Stimulated activated CD4-positive, alpha-beta T cell treated with anti-CD3 and anti-CD28 coated beads, Interleukin-2, amount 100 ng/mL, for 24 hours (primary cell): ENCODE results near the gene KLHL28.
"Not testable (repeated sequence)": the region's sequence is repeated elsewhere in the genome, so short reads cannot be mapped to it uniquely, and the experiment has no call there.

ENCODE experiments used
- DNase-seq, 2 donors: peaks; one replicate each; pipeline ENCODE4 v3.0.0-alpha.2; 2020

Gene KLHL28

DNA sequence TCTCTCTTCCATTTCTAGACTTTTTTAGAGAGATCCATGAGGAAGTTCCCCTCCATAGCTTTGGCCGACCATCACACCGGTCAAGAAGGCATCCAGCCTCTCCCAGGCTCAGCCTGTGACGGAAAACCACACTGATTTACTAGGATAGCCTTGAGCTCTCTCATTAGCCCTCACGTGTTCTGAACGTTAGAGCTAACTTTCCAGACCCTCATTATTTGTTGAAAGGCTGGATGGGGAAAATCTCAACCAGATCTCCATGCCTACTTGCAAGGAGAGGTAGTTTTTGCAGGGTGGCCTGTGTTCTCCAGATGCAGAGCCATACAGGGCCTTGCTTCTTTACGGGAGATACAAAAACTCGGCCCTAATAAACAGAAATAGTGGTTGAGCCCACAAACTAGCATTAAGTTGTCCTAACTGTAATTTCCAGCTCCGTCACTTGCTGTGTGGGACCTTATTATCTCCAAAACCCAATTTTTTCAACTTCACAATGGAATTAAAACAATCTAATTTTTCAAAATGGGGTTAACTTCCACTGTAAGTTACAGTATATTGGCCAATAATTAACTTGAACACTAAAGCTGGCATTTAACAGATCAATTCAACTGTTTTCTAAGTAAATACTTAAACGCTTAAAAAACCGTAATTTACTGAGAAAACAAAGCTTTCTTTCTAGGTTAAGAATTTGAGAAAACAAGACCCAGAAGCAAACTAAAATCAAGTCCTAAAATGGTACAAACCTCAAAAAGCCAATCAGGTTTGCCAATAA lies 65.3 kb downstream of the KLHL28 start:
- no peak for DNase-seq

GRCh38 chr14:44895716-44896115 lies 66.0 kb downstream of the KLHL28 start:
- DNase-seq, result no peak

DNA sequence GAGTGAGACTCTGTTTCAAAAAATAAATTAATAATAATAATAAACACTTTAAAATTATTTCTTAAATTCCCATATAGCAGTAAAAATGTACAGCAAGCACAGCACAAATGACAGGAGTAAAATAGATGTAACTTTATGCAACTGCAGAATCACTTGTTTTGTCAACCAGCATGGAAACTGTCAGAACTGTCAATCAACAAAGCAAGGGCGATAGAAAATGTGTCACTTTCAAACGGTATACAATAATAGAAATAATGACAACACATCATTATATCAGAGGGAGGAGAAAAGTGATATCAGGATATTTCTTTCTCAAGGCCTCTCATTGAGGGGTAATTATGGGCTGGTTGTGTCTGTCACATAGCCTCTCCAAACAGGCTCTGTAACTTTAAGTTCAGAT lies 68.2 kb downstream of the KLHL28 start:
- no peak for DNase-seq

- DNase-seq, result not testable (repeated sequence)
Measured at GRCh38 chr14:44891726-44892372, 69.9 kb downstream of the KLHL28 start.

- DNase-seq, result no peak
Measured at GRCh38 chr14:44889595-44890471, 71.9 kb downstream of the KLHL28 start.

DNA sequence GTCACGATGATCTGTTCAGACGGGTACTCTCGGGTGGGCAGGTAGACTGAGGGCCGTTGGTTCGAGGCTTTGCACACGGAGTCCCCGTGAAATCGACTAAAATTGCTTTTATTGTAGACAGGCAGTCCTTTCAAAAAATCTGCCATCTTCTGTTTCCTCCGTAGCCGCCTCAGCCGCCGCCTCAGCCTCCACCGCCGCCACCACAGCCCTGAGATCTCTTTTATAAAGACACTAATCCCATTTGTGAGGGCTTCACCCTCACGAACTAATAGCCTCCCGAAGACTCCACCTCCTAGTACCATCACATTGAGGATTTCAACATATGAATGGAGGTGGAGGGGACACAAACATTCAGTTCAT lies 74.2 kb downstream of the KLHL28 start:
- DNase-seq, result no peak

DNA sequence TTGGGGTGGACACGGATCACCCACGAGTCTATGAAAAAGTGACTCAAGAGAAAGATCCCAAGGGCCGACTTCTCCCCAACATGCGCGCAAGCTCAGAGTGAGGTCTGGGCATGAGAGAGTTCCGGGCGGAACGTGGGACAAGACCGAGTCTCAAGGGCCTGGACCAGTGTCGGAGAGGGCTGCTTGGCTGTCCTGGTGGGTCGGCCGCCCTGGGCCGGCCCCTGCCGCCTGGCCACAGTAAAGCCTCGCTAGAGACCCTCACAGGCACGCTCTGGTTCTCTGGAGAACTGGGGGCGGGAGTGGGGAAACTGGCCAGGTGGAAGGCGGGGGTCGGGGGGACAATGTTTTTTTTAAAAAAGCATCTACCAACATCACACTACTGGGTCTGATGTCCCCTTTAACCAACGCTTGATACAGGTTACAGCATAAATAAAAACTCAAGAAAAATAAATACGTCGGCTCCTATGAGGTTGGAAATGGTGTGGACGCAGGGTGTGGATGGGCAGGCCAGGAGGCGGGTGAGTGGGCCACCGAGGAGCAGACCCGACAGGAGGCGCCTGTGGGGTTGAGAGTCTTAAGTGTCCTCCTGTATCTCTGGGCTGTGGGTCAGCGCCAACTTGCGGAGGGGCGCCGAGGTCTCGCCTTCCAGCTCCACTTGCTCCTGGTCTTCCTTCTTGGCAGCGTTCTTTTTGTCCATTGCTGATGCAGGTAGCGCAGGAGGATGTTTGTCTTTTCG lies 74.7 kb downstream of the KLHL28 start:
- DNase-seq, result no peak

- no peak for DNase-seq
Measured at GRCh38 chr14:44880791-44881190, 81.0 kb downstream of the KLHL28 start.
